HT1080 (cell line): Measurements from ENCODE around the gene PSMB8. TPM values are rescaled to one million over a fixed set of nuclear protein-coding genes. Genes with fewer than 3 reads are reported as not detected.
"Not testable (repeated sequence)": the region's sequence is repeated elsewhere in the genome, so short reads cannot be mapped to it uniquely, and the experiment has no call there.

Experiments used
- DNase-seq: peaks from one replicate; pipeline ENCODE4 v3.0.0-alpha.2; 2015; ENCODE audit warnings: low read depth
- polyA plus RNA-seq, 2 experiments: library from polyadenylated mRNA; depleted of rRNA; stranded (reverse); fragments of >200 nt; gene quantifications; 2 replicates each; pipeline ENCODE4 v1.2.3, GENCODE V29; 2015
- total RNA-seq: library from RNA; depleted of rRNA; stranded (reverse); fragments of >200 nt; shearing (Covaris generic); gene quantifications from 2 replicates; pipeline ENCODE4 v1.2.3, GENCODE V29; 2014; rRNA removed

Gene PSMB8
- 46.2 and 52.4 TPM in 2 replicates for total RNA-seq
- polyA plus RNA-seq (2015; cell fraction: cytosol; rRNA removed), result 44.0 and 45.2 TPM in 2 replicates
- polyA plus RNA-seq (2015; cell fraction: nucleus; rRNA removed), result 40.7 and 41.7 TPM in 2 replicates

DNA sequence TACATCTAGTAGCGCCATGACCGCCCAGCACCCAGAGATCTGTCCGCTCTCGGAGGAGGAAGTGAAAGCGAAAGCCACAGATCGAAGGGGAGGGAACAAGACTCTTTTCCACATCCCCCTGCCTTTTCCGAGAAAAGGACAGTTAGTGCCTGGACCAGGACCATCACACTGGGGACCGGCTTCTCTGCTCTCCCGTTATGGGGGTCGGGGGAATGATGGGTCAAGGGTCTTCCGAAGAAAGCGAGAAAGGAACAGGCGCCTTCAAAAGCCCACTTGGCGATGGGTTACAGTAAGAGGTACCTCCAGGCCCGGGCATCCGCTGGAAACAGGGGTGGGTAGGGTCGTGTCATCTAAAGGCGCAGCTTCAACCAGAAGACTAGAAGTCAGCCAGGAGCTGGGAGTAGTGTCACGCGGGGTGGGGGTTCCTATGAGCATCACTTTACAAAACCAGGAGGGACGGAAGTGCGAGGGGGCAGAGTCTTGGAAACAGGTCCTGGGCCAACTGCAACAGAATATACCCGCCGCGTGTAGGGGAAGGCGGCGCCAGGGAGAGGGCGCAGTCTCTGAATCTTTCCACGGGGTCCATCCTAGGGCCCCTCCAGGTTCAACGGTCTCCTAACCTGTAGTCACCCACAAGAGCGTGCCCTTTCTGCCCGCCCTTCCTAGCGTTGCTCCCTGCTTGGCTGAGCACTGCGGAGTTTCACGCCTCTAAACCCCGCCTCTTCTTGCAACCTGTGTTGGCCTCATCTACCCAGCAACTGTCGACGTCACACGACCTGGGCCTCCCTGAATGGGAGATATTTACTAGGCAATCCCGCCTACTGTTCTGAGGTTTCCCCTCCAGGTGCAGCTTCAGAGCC is at the start of gene PSMB8:
Gene PSMB8, minus strand, starts transcription at position 69 of the 860 bp plus-strand sequence. Its CDS starts 51 bp downstream, at position 18.
- peak; percentile 90 for DNase-seq

DNA sequence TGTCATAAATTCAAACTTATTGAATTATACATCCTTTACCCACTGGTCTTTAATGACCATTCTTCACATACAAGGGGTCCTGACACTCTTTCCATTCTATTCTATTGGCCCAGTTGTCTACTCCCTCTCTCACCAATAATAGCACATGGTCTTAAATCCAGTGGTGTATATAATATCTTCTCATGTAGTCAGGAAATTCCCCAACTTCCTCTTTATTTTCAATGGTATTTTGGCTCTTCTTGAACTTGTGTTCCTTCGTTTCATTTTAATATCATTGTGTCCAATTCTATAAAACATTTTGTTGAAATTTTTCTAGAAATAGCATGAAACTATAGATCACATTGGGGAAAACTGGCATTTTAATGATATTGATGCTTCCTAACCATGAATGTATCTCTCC is 47.0 kb upstream of the PSMB8 start:
- DNase-seq, result no peak

DNA sequence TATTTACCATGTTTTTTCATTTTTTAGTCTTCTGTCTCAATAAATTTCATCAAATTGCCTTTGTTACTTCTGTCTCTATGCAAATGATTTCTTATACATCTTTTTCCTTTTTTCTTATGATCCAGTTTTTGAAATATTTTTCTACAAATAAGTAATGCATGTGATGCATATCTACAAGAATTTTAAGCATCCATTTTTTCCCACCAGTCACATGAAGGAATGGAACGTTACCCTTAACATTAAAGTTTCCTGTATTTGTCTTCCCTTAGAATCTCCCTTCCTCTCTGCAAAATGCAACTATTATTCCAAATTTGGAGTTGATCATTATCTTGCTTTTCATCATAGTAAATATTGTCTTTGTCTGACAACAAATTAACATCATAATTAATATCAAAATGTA is 45.7 kb upstream of the PSMB8 start:
- no peak for DNase-seq

DNA sequence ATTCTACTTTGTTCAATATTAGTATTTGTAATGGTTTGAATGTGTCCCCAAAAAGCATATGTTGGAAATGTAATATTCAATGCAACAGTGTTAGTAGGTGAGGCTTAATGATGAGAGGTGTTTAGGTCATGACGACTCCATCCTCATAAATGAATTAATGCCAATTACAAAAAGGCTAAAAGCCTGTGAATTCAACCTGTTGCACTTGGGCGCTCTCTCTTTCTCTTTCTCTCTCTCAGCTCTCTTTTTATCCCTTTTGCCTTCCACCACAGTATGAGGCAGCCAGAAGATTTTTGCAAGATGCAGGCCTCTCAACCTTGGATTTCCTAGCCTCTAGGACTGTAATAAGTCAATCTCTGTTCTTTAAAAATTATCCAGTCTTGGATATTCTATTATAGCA is 44.7 kb upstream of the PSMB8 start:
- DNase-seq, result no peak

DNA sequence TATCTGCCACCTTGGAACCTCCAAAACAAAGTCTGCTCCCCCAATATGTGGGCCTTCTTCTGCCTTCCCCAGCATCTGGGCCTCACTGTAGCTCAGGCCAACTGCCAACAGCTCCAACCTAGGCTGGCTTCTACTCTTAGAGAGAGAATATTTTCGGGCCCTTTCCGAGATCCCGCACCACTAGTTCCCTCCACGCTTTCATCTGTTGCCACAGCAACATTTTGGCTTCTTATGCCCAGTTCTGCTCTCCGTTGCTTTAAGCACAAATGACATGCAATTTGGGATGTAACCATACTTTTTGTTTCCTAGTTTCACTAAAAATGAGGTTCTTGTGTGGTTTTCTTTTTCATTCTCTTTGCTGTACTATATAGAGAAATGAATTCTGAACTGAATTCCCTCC is 43.8 kb upstream of the PSMB8 start:
- DNase-seq, result no peak

DNA sequence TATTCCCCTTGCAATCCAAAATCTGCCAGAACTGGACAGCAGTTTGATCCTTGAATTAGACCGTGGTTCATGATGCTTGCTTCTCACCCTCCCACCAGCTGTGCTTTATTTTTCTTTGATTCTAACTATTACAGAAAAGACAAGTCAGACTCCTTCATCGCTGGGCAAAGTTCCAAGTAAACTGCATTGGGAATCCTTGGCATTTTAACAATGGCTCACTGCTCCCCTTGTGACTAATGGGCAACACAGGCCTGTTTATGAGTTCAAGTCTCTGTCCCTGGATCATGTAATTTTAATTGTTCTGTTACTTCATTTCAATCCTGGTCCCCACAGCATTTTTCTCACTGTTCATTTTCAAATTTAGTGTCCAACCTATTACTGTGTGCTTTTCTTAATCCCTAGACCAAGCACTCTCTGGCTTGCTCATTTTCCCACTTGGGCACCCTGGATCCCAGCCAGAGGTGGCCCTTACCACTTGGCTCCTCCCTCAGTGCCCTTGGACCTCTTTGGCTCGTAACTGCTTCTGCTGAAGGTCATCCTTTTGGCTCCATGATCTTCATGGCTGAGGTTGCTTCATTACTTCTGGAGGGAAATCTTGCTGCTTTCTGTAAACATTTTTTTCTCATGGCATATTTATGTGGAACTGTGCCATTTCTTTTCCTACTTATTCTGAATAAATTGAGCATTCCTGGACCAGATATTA is 43.0 kb upstream of the PSMB8 start:
- peak; percentile 53 for DNase-seq

DNA sequence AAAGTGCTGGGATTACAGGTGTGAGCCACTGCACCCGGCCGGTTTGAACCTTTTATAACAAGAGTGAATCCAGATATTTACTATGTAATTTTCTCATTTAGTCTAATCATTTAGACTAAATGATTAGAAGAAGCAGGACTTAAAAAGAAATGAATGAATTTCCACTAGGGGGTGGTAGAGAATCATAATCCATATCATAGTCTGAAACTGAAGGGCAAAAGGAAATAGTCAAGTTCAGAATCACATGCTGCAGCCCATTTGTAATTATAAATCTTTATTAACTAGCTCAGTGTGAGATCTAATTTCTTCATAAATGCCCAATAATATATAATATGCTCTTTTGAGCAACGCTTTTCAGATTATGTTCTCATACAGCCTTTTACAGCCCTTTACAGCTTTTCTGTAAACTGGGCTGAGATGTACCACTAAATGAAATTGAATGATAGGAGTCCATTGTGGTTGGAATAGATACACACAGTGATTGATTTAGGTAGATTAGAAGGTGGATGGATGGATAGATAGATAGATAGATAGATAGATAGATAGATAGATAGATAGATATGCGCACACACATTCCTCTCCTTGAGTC is 41.9 kb upstream of the PSMB8 start:
- peak; percentile 59 for DNase-seq

DNA sequence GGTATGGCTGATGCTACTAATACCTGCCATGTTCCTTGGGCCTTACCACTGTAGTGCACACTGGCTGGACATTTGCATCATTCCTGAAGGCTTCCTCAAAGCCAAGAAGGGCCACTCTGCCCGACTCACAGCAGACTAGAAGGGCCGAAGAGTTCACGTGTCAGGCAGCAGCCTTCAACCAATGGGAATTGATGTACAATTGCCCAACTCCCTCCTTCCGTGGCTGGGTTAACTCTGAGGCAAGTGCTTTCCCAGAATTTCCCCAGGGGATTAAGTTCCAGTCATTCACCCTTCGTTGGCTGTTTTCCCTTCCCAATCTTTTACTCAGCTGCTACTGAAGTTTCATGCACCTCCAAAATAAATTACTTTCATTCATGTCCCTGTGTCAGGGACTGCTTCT is 39.9 kb upstream of the PSMB8 start:
- DNase-seq, result no peak

DNA sequence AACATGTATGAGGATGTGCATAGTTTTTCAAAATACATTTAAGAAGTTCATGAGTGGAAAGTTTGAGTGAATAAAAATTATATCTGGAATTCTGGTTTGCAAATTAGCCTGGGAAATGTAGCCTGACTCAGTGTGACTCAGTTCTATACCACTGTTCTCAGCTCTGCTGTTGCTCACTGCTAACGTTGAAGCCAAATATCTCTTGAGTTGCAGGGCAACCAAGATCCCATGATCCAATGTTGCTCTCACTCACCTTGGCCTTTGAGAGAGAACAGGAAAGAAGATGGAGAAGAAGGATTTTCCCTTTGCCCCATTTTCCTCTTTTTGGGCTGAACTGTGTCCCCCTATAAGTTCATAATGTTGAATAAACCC is 39.0 kb upstream of the PSMB8 start:
- DNase-seq, result peak; percentile 59

DNA sequence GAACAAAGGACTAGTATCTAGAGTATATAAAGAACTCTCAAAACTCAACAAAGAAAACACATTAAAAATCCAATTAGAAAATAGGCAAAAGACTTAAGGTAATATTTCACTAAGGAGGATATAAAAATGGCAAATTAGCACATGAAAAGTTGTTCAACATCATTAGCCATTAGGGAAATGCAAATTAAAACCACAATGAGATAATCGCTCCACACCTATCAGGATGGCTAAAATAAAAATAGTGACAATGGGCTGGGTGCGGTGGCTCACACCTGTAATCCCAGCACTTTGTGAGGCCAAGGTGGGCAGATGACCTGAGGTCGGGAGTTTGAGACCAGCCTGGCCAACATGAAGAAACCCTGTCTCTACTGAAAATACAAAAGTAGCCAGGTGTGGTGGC is 37.1 kb upstream of the PSMB8 start:
- DNase-seq, result not testable (repeated sequence)

DNA sequence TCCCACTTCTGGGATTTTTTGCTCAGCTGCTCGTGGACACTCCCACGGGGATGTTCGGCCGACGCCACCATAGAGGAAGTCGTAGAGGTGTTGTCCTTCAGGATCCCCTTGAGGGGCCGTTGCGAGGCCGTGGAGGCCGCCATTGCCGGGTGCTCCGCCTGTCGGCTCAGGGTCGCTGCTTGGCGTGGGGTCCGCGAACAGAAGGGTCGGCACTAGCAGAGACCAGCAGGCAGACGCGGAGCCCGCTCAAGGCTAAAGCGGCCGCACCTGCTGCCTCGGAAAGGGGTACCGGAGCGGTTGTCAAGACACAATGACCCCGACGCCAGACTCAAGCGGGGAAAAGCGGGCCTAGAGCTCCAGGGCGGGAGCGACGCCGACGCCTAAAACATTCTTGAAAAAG is 35.8 kb upstream of the PSMB8 start:
- DNase-seq, result no peak

DNA sequence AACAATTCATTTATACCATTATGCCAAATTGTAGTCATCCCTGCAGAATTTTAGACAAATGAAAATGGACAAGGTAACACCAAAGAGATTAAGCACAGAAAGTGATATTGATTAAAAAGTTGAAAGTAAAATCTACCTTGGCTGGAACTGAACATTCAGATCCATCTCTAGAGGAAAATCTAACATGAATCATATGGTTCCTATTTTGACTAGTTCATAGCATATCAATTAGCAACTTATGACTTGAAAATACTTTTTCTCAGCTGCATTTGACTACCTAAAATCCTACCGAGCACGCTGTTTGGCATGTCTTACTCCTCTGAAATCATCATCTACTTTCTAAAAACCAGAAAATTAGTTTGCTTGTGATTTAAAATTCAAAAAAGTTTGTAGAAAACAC is 32.8 kb upstream of the PSMB8 start:
- no peak for DNase-seq

DNA sequence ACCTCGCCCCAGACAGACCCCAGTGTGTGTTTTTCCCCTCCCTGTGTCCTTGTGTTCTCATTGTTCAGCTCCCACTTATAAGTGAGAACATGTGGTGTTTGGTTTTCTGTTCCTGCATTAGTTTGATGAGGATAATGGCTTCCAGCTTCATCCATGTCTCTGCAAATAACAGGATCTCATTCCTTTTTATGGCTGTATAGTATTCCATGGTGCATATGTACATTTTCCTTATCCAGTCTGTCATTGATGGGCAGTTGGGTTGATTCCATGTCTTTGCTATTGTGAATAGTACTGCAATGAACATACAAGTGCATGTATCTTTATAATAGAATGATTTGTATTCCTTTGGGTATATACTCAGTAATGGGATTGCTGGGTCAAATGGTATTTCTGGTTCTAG is 30.1 kb upstream of the PSMB8 start:
- DNase-seq, result not testable (repeated sequence)

DNA sequence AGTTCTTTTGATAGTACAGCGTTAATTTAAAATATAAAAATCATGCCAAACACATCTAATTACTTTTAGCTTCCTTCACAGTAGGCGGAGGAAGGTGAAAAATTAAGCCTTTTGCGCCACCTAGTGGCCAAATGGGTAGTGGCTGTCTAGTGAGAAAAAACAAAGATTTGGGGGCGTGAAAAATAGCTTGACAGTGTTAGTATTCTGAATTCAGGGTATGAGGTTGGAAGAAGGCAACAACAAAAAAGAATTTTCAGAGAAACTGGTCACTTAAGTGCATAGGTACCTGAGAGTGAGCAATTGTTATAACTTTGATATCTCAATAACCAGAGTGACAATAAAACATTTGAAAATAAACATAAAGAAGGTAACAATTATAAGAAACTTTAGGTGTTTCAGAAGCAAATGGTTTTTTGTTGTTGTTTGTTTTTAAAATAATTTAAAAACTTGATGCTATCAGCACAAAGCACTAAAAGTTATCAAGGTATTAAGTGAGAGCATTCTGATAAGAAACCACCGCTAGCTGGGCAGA is 24.5 kb upstream of the PSMB8 start:
- DNase-seq, result peak; percentile 67

DNA sequence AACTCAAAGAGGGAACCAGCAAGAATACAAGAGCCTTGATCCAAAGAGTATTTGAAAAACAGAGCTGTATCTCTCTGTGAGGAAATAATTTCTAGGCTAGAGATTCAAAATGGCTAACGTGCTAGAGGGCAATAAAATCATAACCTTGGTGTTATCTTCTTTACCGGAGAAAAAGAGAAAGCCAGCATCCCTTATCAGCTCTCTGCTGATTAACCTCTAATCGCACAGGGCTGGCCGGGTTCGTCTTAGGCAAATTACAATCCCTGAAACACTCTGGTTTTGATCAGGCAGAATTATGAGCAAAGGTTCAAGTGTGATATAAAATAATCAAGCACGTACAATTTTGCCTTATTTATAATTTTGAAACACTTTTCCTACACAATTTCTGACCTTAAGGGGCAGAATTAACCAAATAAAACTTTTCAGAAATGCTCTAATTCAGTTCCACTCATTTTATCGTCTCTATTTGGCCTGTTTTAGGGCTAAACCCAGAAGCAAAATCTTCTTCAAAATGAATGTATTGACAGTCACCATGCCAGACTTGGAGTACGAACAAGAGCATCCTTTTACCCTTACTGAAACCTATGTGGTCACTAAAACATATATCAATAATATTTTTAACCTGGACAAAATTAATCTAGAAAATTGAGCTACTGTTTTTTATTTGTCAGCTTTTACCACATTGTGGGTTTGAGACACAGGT is 23.9 kb upstream of the PSMB8 start:
- no peak for DNase-seq

DNA sequence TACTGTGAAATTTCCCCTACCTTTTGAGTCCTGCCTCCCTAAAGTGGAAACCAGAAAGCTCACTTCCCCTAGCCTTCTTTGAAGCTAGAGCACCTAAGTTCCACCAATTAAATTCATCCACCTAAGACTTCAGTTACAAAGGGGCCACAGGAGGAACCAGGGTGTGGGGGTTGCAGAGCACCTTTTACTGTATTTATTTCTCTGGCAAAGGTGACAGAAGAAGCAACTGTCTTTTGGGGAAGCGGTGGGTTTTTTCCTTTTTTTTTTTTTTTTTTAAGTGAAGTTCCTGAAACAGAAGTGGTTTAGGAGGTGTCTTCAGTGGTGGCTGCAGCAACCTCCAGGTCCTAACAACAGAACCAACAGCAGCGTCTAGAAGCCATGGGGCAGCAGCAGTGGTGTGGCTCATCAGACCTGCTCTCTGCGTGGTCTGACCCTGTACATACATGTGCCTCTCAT is 23.2 kb upstream of the PSMB8 start:
- no peak for DNase-seq

DNA sequence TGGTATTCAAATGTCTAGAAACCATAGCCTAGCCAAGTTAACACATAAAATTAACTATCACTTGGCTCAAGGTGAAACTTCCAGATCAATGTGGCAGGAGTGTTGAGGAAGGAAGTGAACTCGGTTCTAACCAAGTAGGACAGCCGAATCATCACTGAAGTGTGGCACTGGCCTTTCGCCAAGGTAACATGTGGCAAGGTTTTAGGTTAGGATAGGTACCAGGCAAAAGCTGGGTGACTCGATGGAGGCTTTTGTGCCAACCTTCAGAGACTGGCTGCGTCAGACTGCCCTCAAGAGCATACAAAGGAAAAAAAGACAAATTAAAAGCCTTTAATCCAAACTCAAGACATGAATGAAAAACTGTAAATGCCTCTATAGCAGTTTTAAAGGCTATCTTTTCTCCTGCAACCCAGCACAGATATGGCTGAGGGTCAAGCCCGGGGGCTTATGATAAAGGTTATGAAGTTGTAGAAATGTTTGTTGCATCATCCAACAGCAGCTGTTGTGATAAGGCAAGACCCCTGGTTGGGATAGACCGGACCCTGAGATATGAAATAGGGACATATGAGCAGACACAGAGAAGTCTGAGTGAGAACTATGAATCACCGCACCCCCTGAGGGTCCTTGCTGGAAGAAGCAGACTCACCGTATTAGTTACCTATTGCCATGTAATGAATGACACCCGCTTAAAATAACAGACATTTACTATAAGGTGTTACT is 22.0 kb upstream of the PSMB8 start:
- no peak for DNase-seq

DNA sequence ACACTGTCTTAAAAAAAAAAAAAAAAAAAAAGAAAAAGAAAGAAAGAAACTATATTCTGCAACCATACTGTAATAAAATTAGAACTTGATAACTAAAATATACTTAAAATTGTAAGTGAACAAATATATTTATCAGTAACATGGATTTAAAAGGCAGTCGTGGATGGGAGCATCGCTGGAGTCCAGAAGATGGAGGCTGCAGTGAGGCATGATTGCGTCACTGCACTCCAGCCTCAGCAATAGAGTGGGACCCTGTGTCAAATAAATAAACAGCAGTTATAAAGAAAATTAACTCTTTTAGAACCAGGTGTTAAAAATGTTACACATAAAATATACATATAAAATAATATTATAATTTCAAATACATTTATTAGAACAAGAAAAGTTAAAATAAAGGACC is 18.9 kb upstream of the PSMB8 start:
- no peak for DNase-seq

DNA sequence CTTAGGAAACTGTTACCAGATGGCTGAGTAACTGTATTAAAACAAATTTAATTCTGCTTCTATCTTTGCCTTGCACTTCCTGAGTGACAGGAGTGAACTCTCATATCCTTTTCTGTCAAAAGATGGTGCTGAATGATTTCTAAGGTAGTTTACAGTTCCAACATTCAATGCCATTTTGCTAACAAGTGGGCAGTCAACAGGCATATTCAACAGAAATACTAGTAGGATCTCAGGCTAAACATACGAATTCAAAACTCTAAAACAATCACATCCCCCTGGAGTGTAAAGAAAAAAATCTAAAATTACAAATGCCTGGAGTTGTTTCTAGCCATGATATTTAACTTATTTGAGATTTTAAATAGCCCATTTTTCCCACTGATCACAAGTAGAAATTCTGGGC is 16.8 kb upstream of the PSMB8 start:
- no peak for DNase-seq

DNA sequence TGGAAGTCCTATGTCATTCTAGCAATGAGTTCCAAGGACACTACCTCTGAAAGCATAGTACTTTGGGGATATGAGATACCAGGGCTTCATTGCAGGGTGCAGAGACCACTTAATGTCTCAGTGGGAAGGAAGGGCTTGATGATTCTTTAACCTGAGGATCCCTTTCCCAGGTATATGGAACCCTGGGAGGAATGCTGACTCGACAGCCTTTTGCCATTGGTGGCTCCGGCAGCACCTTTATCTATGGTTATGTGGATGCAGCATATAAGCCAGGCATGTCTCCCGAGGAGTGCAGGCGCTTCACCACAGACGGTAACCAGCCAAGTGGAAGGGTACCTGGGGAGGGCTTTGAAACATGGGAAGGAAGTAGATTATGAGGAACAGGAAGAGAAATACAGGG is 14.3 kb upstream of the PSMB8 start:
- no peak for DNase-seq
